Middle frontal gyrus (tissue), 1 donor: ENCODE data around the gene PREB.

ENCODE experiments used
- DNase-seq: peaks from one replicate; pipeline ENCODE4 v3.0.0-alpha.2; 2015; ENCODE audit warnings: low spot score; ENCODE audit errors: extremely low spot score

Gene PREB

GRCh38 chr2:27083410-27084296 is 50.8 kb downstream of the PREB start:
- no peak for DNase-seq

- no peak for DNase-seq
These were observed 51.5 kb downstream of the PREB start for GRCh38 chr2:27082773-27083409.

- DNase-seq = no peak
These were observed 52.3 kb downstream of the PREB start for GRCh38 chr2:27081984-27082772.
